ENCODE data around the gene SUMO2.
"Not testable (repeated sequence)": the region's sequence is repeated elsewhere in the genome, so short reads cannot be mapped to it uniquely, and the experiment has no call there.

SUMO2 gene

DNA sequence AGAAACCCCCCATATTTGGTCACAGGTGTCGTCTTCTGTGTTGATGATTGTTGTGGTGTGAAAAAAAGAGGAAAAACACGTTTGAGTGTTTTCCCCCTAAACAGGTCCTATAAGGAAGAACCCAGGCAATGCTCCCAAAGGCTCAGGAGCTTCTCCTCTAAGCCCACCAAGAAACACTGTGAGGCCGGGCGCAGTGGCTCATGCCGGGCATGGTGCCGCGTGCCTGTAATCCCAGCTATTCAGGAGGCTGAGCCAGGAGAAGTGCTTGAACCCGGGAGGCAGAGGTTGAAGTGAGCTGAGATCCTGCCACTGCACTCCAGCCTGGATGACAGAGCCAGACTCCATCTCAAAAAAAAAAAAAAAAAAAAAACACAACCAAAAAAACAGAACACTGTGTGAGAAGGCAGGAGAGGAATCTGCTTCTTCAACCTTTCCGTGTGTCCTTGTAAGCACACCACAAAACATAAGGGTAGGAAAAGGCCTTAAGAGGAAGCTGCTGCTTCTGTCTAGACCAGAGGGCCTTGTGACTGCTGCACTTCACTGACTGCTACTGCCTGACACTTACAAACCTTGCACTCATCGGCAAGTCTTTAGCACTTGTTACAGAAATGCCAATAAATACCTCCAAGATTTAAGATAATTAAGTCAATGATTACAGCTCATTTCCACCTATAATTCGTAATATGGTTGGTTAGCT lies 37.8 kb downstream of the SUMO2 start:
- DNase-seq (ENCODE audit: low spot score): no peak

DNA sequence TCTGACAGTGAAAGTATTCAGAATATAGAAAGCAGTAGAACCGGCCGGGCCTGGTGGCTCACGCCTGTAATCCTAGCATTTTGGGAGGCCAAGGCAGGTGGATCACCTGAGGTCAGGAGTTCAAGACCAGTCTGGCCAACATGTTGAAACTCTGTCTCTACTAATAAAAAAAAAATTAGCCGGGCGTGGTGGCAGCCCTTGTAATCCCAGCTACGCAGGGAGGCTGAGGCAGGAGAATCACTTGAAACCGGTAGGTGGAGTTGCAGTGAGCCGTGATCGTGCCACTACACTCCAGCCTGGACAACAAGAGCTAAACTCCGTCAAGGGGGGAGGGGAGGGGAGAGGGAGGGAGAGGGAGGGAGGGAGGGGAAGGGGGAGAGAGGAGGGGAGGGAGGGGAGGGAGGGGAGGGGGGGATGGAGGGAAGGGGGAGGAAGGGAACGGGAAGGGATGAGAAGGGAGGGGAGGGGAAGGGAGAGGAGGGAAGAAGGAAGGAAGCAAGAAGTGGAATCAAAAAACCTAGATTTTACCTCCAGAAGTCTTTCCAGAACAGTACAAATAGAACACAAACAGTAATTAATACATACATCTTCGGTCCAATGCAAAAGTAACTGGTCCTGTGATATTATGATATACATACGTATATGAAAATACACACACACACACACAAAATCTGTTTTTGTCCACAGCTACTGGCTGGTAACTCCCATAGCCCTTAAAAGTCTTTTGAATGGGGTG lies 40.4 kb downstream of the SUMO2 start:
- no peak for DNase-seq (ENCODE audit: low spot score)

DNA sequence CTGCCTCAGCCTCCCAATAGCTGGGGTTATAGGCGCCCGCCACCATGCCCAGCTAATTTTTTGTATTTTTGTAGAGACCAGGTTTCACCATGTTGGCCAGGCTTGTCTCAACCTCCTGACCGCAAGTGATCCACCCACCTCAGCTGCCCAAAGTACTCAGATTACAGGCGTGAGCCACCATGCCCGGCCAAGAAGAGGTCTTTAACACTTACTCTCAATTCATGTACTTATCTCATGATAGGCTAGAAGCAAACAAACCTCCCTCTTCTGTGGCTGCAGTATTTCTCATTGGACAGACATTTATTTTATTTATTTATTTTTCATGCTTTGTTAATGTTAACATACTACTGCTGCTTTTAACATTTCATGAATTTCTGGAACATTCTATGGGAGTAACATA lies 44.2 kb downstream of the SUMO2 start:
- no peak for DNase-seq (ENCODE audit: low spot score)

DNA sequence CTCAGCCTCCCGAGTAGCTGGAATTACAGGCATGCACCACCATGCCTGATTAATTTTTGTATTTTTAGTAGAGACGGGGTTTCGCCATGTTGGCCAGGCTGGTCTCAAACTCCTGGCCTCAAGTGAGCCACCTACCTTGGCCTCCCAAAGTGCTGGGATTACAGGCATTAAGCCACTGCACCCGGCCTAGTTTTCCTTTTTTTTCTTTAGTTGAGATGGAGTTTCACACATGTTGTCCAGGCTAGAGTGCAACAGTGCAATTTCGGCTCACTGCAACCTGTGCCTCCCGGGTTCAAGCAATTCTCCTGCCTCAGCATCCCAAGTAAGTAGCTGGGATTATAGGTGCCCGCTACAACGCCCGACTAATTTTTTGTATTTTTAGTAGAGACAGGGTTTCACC lies 45.0 kb downstream of the SUMO2 start:
- DNase-seq (ENCODE audit: low spot score): not testable (repeated sequence)

DNA sequence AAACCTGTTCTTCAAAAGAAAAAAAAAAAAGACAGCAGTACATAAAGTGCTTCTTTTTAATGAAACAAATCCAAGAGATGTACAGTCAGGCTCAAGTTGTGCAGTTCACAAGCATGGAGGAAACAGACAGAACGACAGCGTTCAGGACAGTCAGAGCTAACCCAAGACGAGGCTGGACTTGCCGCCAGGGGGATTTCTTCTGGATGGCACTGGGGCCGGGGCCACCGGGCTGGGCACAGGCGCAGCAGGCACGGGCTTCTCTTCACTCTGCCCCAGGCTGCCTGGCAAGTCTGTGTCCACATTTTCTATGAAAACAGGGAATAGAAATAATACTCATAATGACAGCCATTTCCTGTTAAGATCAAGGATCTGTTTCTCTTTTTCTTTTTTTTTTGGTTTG lies 46.8 kb downstream of the SUMO2 start:
- no peak for DNase-seq (ENCODE audit: low spot score)

DNA sequence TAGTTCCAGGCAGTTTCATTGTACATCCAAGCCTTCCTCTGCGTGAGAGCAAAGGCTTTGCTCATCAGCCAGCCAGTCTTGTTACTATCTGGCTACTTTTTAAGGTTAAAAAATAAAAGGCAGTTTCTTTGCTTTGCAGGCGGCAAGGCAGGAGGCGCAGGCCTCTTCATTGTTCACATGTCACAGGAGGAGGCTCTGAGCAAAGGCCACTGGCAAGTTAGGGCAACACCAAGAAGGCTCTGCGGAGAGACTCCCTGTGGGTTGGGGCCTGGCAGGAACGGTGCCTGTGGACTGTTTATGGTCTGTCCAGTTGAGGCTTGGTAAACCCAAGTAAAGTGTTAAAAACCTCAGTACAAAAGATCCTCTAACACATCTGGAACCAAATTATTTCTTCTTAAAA lies 47.3 kb downstream of the SUMO2 start:
- no peak for DNase-seq (ENCODE audit: low spot score)

DNA sequence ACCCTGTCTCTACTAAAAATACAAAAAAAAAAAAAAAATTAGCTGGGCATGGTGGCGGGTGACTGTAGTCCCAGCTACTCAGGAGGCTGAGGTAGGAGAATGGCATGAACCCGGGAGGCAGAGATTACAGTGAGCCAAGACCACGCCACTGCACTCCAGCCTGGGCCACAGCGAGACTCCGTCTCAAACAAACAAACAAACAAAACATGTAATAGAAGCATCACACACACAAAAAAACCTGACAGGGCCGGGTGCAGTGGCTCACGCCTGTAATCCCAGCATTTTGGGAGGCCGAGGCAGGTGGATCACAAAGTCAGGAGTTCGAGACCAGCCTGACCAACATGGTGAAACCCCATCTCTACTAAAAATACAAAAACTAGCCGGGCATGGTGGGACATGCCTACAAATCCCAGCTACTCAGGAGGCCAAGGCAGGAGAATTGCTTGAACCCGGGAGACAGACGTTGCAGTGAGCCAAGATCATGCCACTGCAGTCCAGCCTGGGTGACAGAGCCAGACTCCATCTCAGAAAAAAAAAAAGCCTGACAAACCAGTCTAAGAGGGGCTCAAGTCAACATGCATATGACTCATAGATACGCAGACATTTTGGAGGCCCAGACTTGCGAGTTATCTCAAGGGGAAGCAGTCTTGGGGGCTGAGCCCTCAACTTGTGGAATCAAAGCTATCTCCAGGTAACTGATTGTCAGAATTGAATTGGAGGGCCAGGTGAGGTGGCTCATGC lies 49.0 kb downstream of the SUMO2 start:
- not testable (repeated sequence) for DNase-seq (ENCODE audit: low spot score)

DNA sequence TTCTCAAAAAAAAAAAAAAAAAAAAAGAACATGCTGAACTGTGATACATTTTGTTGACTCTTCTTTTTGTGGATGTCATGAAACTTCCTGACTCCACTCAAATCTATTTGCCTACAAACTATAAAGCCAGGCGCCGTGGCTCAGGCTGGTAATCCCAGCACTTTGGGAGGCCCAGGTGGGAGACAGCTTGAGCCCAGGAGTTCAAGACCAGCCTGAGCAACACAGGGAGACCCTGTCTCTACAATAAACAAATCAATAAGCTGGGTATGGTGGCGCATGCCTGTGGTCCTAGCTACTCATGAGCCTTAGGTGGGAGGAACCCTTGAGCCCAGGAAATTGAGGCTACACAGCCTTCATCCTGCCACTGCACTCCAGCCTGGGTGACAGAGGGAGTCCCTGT lies 49.8 kb downstream of the SUMO2 start:
- no peak for DNase-seq (ENCODE audit: low spot score)

DNA sequence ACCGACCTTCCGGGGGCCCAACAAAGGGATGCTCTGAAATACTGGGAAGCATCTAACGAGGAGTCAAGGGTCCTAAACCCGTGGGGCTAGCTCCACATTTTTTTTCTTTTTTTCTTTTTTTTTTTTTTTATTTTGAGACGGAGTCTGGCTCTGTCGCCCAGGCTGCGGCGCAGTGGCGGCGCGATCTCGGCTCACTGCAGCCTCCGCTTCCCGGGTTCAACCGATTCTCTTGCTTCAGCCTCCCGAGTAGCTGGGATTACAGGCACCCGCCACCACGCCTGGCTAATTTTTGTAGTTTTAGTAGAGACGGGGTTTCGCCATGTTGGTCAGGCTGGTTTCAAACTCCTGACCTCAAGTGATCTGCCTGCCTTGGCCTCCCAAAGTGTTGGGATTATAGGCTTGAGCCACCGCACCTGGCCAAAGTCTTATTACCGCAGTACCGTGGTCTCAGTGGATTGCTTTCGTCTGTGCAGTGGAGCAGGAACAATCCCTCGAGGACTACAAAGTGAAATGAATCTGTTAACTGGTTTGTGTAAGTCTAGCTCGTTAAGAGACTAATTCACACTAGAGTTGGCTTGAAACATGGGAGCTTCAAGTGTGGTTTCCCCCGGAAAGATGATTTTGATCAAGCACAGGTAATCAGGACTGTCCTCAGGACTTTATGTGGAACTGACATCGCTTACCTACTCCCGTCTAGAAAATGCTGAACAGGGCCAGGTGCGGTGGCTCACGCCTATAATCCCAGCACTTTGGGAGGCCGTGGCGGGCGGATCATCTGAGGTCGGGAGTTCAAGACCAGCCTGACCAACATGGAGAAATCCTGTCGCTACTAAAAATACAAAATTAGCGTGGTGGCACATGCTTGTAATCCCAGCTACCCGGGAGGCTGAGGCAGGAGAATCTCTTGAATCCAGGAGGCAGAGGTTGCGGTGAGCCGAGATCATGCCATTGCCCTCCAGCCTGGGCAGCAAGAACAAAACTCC lies 50.5 kb downstream of the SUMO2 start:
- not testable (repeated sequence) for DNase-seq (ENCODE audit: low spot score)

DNA sequence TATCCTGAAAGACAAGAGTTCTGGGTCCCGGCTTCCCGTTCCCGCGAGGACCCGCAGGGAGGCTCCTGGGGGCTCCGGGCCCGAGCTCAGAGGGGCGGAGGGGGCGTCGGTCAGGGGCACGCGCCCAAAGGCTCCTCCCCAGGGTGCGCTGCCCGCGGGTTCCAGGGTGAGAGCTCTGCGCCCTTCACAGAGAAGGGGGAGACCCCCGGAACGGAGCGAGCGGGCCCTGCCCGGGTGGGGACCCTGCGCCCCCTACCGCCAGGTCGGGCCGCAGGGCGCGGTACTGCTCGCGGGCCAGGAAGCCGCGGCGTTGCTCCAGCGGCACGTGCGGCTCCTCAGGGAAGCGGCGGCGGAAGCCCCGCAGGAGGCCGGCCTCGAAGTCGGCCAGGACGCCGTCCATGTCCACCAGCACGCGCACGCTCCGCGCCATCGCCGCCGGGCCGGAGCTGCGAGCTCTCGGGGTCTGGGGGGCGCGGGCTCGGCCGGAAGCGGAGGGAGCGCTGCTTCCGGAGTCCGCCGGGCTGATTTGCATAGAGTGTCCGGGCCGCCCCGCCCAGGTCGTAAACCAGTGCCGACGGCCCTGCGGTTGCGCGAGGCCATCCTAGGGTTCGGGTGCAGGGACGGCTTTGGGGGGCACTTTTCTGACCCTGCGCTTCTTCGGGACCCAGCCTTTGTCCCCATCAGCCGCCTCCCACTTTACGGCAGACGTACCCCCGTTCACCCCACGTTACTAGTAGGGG lies 51.3 kb downstream of the SUMO2 start, which contains the start of gene NT5C:
Gene NT5C (minus strand): TSS at position 465 of the 740 bp plus-strand sequence. CDS start 35 bp downstream, at position 430.
- peak; percentile 85 for DNase-seq (ENCODE audit: low spot score)

DNA sequence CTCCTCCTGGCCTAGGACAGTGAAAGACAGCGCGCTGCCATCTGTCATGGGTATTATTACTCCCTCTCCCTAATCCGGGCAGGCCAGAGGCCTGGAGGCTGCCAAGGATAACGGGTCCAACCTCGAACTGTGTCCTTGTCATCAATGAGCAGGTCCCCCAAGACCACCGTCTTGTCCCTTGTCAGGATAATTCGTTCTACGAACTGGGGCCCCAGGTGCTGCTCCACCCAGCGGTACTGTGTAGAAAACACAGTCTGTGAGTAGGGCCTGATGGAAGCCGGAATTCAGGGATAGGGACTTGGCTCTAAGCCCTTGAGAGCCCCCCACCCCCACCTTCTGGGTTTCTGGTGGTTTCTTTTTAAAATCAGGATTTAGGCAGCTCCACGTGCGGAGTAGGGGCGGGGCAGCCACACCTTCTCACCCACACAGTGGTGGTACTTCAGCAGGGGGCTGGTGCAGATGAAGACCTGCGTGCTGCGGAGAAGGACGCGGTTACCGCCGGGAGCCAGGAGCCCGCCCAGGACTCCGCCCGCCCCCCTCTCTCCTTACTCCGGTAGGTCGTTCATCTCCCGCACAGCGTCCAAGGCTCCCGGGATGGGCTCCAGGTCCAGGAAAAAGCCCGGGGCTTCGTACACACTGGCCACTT lies 52.0 kb downstream of the SUMO2 start:
- DNase-seq (ENCODE audit: low spot score): peak; percentile 71

DNA sequence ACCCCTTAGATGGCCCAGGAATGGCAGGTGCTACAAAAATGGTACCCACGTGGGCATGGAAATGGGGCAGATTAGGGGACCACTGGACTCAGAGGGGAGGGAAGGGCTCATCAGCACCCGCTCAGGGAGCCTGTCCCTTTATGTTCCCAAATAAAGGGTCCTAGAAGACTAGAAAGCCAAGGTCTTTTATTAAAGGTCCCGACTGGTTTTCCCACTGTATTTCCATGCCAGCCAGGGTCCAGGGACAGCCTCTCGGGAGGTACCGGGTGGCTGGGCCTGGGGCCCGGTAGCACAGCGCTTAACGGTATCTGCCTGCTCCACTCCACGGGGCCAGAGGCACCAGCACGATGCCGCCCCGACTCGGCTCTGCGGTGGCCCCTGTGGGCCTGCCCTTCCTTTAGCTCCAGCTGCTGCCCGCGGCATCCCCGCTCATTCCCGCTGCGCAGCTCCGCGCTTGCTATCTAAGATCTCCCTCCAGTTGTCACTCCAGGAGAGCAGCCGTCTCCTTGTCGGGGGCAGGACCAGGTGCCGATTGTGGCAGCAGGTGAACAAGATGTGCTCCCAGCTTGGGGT lies 52.6 kb downstream of the SUMO2 start:
- no peak for DNase-seq (ENCODE audit: low spot score)

DNA sequence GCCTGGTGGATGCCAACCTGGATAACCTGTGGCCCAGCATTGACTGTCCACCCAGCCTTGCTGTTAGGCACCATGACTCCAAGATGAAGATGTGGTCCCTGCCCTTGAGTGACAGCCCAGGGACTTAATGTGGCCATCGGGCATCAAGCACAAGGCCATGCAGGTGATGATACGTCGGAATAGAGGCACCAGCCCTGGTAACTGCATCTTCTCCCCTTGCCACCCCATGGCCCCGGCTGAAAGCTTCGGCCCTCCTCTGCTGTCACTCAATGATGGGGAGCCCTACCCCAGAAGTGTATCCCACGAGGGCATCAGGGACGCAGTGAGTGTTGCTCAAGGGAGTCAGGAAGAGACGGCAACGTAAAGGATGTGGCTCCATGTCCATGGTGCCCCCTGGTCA lies 53.2 kb downstream of the SUMO2 start:
- DNase-seq (ENCODE audit: low spot score): no peak

DNA sequence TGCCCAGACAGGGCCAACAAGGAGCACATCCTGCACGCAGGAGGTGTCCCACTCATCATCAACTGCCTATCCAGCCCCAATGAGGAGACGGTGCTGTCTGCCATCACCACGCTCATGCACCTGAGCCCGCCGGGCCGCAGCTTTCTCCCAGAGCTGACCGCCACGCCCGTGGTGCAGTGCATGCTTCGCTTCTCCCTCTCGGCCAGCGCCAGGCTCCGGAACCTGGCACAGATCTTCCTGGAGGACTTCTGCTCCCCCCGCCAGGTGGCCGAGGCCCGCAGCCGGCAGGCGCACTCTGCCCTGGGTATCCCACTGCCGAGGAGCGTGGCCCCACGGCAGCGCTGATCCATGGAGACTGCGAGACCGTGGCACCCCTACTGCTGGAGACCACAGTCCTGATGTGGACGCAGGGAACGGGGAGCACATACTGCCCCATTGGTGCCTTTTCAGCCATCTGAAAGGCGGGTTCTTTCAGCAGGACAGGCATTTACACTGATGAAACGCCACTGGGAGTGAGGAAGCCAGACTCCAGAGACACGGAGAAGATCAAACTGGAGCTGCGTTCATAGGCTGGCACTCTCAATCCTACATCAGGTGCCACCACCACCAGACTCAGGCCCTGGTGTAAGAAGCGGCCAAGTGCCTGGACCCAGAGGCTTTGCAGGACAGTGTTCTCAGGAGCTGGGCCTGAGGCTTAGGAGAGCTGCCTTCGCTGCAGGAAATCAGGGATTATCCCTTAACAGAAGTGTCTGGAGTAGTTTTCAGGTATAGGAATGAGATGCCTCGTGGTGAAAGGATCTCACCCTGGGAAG lies 53.9 kb downstream of the SUMO2 start:
- DNase-seq (ENCODE audit: low spot score): no peak

DNA sequence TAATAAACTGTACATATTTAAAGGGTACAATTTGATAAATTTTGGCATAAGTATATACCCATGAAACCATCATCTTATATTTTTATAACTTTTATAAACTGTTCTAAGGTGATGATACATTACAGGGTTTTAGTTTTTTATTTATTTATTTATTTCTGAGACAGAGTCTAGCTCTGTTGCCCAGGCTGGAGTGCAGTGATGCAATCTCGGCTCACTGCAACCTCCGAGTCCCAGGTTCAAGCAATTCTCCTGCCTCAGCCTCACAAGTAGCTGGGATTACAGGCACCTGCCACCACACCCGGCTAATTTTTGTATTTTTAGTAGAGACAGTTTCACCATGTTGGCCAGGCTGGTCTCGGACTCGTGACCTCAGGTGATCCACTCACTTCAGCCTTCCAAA lies 54.8 kb downstream of the SUMO2 start:
- not testable (repeated sequence) for DNase-seq (ENCODE audit: low spot score)

DNA sequence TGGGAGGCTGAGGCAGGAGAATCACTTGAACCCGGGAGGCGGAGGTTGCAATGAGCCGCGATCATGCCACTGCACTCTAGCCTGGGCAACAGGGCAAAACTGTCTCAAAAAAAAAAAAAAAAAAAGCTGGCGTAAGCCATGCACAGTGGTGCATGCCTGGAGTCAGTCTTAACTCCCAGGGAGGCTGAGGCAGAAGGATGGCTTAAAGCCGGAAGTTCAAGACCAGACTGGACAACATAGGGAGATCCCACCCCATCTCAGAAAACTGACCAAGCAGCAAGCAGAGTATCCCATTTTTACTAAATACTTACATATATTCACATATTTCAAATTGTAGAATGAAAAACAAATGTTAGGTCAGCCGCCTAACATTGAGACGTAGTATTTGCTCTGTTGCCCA lies 55.8 kb downstream of the SUMO2 start:
- DNase-seq (ENCODE audit: low spot score): no peak

DNA sequence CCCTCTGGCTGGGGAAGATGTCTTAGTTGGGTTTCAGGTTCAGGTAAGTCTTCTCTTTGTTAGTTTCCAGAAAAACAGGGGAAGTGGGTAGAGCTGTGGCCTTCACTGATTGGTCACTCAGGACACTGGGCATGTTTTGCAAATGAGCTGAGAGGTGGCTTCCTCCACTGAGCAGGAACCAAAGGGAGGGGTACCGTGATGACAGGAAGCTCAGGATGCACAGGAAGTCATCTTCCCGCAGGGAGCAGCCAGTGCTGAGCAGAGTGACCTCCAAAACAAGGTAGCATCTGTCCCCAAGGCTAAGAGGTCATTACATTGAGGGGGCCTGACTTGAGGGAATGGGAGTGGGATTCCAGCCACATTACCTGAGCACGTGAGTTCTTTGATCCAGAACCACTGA lies 56.8 kb downstream of the SUMO2 start:
- no peak for DNase-seq (ENCODE audit: low spot score)

DNA sequence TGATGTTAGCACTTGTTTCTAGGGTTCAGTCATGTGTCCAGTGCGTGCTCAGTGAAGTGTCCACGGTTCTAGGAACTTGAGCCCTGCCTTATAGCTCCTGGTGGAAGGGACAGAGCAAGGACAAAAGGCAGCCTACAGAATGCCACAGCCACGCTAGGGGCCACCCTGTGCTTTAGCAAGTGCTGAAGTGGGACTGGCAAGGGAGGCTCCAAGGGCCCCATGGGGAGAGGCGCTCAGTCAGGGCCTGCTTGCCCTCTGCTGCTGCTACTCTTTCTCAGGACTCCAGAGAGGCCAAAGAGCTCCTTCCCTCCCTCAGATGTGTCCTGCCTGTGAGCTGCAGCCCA lies 58.0 kb downstream of the SUMO2 start:
- no peak for DNase-seq (ENCODE audit: low spot score)

DNA sequence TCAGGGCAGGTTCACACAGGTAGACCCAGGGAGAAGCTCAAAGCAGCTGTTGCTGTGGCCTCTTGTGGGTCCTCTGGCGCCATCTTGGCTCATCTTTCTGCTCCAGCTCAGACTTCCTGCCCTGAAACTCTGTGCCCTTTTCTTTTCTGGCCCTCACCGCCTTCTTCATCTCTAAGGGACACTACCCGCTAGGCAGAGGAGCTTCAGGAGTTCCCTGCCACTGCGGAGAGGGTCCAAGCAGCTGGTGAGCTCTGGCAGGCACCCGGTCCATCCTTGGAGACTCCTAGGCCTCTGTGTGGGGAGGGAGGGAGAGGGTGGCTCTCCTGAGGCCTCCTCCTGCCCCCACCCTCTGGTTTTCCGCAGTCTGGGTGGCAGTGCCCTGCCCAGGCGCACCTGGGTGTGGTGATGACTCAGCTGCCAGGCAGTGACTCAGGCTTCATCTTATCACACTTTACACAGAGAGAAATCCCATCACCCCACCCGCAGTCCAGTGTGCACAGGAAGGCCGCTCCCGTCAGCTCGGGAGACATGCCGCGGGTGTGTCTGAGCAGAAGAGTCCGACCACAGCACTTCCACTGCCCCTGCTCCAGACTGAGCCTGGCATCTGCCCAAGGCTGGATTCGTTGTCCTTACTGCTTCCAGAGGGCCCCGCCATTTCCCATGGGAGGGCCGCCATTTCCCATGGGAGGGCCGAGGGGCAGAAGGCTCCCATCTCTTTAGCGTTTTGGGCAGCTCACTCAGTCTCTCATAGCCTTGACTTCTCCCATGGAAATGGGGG lies 58.5 kb downstream of the SUMO2 start:
- DNase-seq (ENCODE audit: low spot score): no peak
